RCC 7860 (cell line): ENCODE results near the gene C17orf50.

Source experiments
- DNase-seq: peaks from one replicate; pipeline ENCODE4 v3.0.0-alpha.2; 2015; ENCODE audit warnings: low spot score
- FAIRE-seq: peaks from 2 replicates; lab custom pipeline; 2012; peaks lifted over from hg19 to GRCh38; lab: Jason Lieb, UNC

Gene C17orf50

GRCh38 chr17:35733366-35733765, 27.3 kb upstream of the C17orf50 start:
- DNase-seq (no peak), FAIRE-seq (no peak)

GRCh38 chr17:35734396-35734795, 26.3 kb upstream of the C17orf50 start:
- no peak for FAIRE-seq
- no peak for DNase-seq

- FAIRE-seq = no peak
- no peak for DNase-seq
Measured at GRCh38 chr17:35735036-35735805, 25.5 kb upstream of the C17orf50 start.

GRCh38 chr17:35736236-35736635, 24.5 kb upstream of the C17orf50 start:
- FAIRE-seq = no peak
- DNase-seq = no peak

GRCh38 chr17:35738519-35739133, 22.1 kb upstream of the C17orf50 start:
- FAIRE-seq (no peak), DNase-seq (no peak)

- FAIRE-seq (no peak), DNase-seq (no peak)
Measured at GRCh38 chr17:35740216-35740615, 20.5 kb upstream of the C17orf50 start.

DNA sequence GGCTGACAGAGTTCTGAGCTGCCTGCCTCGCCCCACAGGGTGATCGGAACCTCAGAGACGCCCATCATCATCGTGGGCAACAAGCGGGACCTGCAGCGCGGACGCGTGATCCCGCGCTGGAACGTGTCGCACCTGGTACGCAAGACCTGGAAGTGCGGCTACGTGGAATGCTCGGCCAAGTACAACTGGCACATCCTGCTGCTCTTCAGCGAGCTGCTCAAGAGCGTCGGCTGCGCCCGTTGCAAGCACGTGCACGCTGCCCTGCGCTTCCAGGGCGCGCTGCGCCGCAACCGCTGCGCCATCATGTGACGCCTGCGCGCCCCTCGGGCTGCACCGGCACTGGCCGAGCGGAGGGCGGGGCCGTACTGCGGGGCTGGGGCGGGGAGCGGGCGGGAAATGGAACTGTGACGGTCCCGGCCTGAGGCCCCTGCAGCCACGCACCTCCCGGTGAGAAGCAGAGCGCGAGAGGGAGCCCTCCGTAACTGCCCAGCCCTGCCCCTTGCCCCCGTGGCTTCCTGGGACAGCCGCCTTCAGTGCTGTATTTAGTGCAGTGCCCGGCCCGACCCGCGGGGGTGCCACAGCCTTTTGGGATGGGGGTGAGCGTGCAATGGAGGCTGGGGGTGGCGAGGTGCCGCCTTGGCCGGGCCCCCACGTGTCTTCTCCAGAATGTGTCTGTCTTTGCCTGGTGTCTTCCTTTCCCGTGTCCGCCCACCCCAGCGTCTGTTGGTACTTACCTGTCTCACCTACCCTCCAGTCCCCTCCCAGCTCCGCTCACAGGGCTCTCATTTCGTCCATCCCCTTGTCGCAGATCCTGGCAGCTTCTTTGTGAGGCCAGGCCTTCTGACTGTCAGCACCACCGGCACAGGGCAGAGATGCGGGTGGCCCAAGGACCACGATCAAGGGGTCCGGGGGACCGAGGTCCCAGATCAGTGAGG, 19.4 kb upstream of the C17orf50 start:
- no peak for FAIRE-seq
- no peak for DNase-seq

DNA sequence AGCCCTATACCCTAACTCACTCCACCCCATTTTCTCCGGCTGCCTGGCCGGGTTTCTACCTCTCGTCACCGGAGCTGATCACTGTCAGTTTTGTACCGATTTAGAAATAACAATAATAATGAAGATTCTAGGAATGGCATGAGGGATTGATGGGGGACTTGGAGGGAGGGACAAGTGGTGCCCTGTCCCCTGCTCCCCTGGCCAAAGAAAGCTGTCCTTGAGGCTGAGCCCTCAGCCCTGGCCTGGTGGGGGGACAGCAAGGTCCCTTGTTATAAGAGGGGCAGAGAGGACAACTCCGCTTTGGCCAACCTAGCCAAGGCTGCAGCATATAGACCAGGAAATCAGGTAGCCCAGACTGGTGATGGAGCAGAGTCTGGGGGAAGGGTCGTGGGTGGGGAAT, 18.2 kb upstream of the C17orf50 start:
- FAIRE-seq = no peak

DNA sequence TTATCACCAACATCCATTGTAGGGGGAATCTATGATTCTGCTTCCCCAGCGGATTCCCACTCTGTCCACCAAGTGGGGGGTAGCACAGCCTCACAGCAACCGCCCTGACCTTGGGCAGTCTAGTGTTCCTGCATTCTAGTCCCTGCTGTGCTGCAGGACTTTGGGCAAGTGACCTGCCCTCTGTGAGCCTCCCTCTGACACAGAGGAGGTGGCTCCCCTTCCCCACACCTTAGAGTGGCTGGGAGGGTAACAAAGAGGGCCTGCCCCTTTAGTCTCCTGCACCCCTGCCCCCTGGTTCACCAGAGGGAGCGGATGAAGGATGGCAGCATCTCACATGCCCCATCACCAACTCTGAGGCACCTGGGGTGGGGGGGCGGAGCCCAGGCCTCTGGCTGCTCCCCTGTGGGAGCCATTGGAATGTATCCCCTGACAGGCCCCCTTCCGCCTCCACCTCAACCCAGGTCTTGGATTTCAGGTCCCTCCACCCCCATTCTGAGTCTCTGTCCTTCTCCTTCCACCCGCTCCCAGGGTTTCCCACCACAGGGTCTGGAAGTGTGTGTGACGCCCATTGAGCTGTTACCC, 17.7 kb upstream of the C17orf50 start:
- DNase-seq (no peak), FAIRE-seq (no peak)

More for the DNA sequence above, 18.2 kb upstream of the C17orf50 start:
- DNase-seq = no peak

DNA sequence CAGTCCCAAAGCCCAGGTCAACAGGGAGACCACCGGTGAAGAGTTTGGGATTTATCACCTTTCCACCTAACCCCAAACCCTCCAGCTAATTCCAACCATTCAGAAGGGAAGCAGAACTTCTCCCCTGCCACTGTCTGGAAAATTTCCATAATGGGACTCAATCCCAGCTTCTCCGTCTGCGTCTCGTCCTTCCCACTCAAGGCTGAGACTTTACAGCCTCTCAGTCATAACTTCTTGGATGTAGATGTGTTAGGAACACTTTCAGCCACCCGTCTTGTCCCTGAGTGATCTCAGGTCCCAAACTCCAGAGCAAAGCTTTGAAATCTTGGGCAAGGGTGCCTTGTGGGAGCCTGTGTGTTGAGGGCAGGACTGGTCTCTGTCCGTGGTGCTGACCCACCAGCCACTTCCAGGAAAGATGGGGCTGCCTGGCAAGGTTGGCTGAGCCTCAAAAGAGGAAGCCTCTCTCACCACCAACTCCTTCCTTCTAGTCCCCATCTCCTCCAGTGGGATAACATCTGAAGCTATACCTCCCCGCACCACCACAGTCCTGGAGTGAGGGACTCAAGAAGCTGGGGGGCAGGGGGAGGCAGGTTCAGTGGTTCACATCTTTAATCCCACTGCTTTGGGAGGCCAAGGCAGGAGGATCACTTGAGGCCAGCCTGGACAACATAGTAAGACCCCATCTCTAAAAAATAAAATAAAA, 16.9 kb upstream of the C17orf50 start:
- DNase-seq (no peak), FAIRE-seq (no peak)

GRCh38 chr17:35744830-35745229, 15.9 kb upstream of the C17orf50 start:
- FAIRE-seq = no peak
- no peak for DNase-seq

DNA sequence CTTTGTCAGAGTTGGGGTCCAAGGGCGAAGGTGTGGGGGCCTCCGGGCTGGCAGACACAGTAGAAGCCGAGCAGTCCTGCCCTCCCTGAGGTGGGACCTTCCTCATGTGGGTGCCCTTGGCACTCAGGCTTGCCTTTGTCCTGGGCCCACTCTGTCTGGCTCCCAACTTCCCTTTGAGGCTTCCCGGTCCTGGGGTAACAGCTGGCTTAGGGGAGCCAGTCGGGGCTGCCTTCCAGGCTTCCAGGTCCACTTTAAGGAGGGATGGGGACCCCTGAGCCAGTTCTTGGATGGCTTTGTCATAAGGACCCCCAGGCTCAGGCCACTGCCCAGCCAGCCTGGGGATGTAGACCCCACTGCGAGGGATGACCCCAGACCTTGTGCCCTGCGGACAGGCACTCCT, 15.4 kb upstream of the C17orf50 start:
- no peak for FAIRE-seq

DNA sequence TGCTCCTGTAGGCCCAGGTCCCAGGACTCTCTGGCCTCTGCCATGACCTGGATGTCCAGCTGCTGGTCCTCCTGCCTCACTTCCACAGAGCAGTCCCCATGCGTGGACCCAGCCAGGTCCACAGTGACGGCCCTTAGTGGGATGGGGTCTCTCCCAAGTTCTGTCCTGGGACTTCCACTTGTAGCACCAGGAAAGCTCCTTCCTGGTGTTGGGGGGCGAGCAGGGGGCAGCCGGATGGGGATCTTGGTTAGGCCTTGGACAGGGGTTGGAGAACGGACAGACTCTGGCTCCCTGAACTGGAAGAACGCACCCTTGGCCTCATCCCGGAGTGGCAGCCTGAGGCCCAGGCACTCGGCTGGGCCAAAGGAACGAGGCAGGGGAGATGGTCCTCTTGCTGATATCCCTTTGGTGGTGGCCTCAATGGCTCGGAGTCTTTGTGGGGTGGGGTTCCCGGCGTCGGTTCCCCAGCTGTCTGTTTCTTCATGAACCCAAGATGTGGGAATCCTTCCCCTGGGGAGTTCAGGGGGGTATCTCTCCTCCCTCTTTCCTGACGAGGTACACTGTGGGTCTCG, 14.9 kb upstream of the C17orf50 start:
- no peak for DNase-seq
- FAIRE-seq = no peak

More for the DNA sequence above, 15.4 kb upstream of the C17orf50 start:
- DNase-seq = no peak

- no peak for FAIRE-seq
- DNase-seq = peak; percentile 50
Measured at GRCh38 chr17:35747540-35748017, 13.1 kb upstream of the C17orf50 start.

DNA sequence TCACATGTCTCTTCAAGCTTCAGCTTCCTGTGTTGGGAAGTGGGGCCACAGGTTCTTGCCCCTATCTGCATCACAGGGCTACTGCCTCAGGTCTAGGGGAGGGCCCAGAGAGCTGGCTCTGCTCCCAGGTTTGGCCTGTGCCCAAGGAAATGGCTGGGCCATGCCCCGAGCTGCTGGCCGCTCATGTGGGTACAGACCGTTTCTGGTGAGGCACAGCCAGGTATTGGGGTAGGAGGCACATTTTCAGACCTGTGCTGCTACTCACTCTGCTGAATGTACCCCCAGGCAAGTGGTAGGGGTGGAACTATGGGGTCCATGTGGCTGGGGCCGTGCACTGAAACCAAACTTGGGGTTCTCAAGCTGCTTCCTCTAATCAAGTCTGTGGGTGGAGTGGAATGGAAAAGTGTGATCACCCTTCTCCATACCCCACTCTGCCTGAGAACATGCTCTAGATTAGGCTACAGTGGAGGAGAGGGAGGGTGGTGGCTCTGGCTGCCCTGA, 12.3 kb upstream of the C17orf50 start:
- DNase-seq (no peak), FAIRE-seq (no peak)

GRCh38 chr17:35748979-35749378, 11.7 kb upstream of the C17orf50 start:
- FAIRE-seq = no peak

DNA sequence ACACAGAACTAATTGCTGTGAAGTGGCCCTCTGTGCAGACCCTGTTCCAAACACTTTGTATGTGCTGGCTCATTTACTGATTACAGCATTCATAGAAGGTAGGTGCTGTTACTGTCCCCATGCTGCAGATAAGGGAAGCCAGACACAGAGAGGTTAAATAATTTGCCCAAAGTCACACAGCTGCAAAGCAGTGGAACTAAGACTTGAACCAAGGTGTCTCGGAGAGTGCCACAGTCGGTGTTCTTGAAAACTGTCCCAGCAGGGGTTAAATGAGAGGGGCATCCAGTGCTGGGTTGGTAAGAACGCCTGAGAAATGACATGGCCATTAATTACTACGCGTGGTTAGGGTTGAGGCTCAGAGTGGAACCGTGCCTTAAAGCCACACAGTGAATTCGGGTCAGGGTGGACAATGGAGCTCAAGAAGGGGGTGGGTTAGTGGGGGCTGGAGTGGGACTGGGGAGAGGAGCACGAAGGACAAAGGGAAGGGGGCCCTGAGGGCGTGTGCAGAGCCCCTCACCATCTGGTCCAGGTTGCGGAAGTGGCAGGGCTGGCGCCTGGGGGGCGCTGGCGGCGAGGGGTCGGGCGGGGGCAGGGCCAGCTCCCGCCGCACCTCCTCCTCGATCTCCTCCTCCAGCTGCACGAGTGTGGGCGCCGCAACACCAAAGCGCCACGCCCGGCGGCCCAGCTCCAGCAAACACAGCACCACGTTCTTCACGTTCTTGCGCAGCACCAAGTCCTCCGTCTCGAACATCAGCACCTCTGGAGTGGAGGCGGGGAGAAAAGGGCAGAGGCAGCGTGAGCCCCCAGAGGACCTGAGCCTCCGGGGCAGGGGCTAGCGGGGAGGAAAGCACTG, 10.9 kb upstream of the C17orf50 start:
- FAIRE-seq (no peak), DNase-seq (no peak)

More at GRCh38 chr17:35748979-35749378, 11.7 kb upstream of the C17orf50 start:
- no peak for DNase-seq

- FAIRE-seq (no peak), DNase-seq (no peak)
Measured at GRCh38 chr17:35750526-35751395, 9.9 kb upstream of the C17orf50 start.
